NCI-H2171 treated with DMSO at 0.1 percent for 48 hours (cell line): ENCODE measurements around the gene PRRC2A.

Experiments used
- DNase-seq: peaks from one replicate; lab custom pipeline; 2025; lab: John Stamatoyannopoulos, UW

Gene PRRC2A

DNA sequence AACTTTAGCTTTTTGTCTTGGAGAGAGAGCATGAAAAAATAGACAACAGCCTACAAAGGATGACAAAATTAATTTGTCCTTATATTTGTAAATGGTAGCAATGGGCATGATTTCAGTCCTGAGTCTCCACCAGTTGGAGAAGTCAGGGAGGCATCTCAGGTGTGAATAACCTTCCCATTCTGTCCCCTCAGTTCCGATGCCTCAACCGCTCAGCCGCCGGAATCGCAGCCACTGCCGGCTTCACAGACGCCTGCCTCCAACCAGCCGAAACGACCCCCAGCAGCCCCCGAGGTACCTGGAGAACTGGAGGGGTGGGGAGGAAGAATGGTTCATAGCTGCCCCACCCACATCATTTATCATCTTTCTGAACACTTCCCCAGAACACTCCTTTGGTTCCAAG lies 3.6 kb downstream of the PRRC2A start:
- DNase-seq: no peak

- DNase-seq: no peak
These were observed 6.4 kb downstream of the PRRC2A start for GRCh38 chr6:31626952-31627351.

GRCh38 chr6:31627690-31628287 lies 7.3 kb downstream of the PRRC2A start:
- no peak for DNase-seq

GRCh38 chr6:31629014-31629413 lies 8.5 kb downstream of the PRRC2A start:
- no peak for DNase-seq

- no peak for DNase-seq
These were observed 9.8 kb downstream of the PRRC2A start for GRCh38 chr6:31630177-31630934.

DNA sequence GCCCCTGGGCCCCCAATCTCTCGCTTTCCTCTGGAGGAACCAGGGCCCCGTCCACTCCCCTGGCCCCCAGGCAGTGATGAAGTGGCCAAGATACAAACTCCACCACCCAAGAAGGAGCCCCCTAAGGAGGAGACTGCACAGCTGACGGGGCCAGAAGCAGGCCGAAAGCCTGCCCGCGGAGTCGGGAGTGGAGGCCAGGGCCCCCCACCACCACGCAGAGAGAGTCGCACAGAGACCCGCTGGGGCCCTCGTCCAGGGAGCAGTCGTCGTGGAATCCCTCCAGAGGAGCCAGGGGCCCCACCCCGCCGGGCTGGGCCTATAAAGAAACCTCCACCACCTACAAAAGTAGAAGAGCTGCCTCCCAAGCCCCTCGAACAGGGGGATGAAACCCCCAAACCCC lies 10.7 kb downstream of the PRRC2A start:
- no peak for DNase-seq

GRCh38 chr6:31631681-31632278 lies 11.3 kb downstream of the PRRC2A start:
- DNase-seq: no peak

GRCh38 chr6:31632279-31632946 lies 11.9 kb downstream of the PRRC2A start:
- no peak for DNase-seq

- no peak for DNase-seq
These were observed 12.9 kb downstream of the PRRC2A start for GRCh38 chr6:31633447-31633846.

- no peak for DNase-seq
These were observed 13.6 kb downstream of the PRRC2A start for GRCh38 chr6:31634131-31634530.

- no peak for DNase-seq
These were observed 14.6 kb downstream of the PRRC2A start for GRCh38 chr6:31634969-31635575.

DNA sequence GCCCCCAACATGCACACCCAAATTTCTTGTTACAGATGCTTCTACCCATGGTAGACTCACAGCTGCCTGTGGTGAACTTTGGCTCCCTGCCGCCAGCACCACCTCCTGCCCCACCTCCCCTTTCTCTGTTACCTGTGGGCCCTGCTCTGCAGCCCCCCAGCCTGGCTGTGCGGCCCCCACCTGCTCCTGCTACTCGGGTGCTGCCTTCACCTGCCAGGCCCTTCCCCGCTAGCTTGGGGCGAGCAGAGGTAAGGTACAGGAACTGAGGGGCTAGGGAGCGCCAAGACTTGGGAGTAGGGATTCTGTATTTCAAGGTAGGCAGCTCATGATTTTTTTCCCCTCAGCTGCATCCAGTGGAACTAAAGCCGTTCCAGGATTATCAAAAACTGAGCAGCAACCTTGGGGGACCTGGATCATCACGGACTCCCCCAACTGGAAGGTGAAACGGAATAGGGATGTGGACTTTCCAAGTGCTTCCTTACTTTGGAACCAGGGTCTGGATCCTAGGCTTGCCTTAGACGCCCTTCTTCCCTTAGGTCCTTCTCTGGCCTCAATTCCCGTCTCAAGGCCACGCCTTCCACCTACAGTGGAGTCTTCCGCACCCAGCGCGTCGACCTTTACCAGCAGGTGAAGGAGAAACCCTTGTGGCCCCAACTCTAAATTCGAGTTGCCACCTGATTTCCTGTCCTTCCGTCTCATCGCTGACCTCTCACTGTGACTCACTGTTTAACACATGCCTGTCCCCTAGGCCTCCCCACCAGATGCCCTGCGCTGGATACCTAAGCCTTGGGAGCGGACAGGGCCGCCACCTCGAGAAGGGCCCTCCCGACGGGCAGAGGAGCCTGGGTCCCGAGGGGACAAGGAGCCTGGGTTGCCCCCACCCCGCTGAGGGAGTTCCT lies 16.4 kb downstream of the PRRC2A start:
- DNase-seq: no peak

GRCh38 chr6:31639043-31639442 lies 18.5 kb downstream of the PRRC2A start:
- DNase-seq: no peak

GRCh38 chr6:31639449-31639861 lies 18.9 kb downstream of the PRRC2A start:
- DNase-seq: no peak

DNA sequence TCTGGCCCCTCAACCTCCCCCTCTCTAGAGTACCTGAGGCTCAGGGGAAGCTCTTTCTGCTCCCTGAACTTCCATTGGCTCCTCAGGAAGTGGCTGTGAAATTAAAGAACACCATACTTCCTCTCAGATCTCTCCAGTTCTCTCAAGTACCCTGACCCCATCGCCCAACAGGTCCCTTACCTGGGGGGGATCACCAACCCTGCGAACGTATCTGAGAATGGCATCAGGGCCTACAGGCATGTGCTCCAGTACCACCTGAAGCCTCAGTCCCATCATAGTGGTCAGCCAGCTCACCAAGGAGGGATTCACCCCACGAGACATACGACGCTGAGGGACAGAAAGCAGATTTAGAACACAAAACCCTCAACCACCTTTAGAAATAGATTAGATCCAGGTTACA lies 20.1 kb downstream of the PRRC2A start:
- no peak for DNase-seq

- no peak for DNase-seq
These were observed 20.9 kb downstream of the PRRC2A start for GRCh38 chr6:31641370-31641769.

- no peak for DNase-seq
These were observed 22.5 kb downstream of the PRRC2A start for GRCh38 chr6:31642798-31643570.

DNA sequence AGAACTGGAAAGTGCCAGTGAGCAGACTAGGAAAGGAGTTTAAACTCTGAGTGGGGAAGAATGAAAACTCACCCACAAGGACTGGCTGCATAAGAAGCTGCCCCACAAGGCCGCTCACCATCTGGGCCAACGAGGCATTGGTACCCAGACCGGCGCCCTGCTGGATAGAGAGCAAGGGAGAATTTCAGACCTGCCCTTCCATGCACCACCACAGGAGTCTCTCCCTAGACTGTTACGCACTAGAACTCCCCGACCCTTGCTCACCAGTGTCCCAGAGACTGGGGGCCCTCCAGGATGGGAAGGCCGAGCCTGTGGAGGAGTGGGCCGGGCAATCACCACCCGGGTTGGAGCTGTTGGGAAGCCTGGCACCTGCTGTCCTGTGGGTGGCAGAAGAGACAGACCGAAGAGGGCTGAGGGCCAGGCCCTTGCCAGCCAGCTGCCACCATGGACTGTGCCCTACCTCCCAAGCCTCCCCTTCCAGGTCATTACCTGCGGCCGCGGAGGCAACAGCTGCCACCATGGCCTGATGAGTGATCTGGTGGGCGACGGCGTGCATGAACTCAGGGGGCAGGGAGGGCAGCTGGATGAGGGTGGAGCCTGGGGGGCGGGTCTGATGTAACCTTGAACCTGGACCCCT lies 23.4 kb downstream of the PRRC2A start:
- no peak for DNase-seq

DNA sequence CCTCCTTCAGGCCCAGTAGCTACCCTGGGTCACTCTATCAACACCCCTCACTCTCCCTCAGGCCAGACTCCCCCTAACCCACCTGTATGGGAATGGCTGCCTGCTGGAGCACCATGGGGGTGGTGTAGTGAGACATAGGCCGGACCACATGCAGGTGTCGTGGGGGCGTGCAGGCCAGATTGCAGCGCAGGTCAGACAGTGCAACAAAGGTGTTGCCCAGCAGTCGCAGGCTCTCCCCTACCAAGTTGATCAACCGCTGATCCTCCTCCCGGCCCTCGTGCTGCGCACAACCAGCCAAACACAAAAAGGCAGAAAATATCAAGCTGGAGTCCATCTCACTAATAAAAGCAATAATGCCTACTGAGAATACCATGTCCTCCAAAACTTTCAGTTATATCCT lies 24.8 kb downstream of the PRRC2A start:
- DNase-seq: no peak

- peak; percentile 80 for DNase-seq
These were observed 31.2 kb downstream of the PRRC2A start for GRCh38 chr6:31651602-31652191.
